GM19438 (cell line): ENCODE results near the gene POLD2.

Experiments used
- ATAC-seq: cut with Tn5 transposase; IDR thresholded peaks from one replicate; pipeline ENCODE4 v1.9.1; 2021; ENCODE audit warnings: low read depth; ENCODE audit not compliant: unreplicated experiment

The POLD2 gene

DNA sequence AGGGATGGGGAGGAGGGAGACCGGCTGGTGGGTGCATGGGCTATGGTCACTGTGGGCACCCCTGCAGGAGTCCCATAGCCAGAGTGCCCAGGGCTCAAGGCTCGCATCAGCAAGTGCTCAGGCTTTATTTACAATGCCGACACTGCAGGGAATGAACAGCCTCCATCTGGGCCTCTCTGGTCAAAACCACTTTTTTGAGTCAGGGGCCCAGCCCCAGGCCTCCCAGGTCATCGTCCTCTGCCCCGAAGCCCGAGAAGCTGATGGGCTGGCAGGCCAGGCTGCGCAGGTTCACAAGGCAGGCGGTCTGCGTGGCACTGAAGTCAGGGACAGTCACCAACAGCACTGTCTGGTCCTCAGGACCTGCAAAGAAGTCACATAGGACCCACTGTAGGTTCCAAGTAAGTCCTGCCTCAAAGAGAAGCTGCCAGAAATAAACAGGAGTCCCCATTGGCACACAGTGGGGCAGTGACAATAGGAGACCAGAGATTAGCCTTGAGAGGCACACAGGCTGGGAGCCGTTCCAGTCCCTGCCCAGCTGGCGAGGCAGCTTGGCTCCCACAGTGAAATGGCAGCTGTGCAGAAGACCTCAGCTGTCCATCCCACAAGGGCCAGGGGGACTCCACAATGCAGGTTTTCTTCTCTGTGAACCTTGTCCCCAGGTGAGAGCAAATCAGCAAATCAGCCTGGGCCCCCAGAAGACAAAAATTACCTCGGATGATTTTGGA, 8.6 kb downstream of the POLD2 start:
- no peak for ATAC-seq

DNA sequence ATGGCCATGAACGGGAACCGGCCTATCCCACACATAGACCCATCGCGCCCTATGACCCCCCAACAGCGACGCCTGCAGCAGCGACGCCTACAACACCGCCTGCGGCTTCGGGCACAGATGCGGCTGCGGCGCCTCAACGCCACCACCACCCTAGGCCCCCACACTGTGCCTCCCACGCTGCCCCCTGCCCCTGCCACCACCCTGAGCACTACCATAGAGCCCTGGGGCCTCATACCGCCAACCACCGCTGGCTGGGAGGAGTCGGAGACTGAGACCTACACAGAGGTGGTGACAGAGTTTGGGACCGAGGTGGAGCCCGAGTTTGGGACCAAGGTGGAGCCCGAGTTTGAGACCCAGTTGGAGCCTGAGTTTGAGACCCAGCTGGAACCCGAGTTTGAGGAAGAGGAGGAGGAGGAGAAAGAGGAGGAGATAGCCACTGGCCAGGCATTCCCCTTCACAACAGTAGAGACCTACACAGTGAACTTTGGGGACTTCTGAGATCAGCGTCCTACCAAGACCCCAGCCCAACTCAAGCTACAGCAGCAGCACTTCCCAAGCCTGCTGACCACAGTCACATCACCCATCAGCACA, 9.5 kb downstream of the POLD2 start:
- ATAC-seq, result no peak

DNA sequence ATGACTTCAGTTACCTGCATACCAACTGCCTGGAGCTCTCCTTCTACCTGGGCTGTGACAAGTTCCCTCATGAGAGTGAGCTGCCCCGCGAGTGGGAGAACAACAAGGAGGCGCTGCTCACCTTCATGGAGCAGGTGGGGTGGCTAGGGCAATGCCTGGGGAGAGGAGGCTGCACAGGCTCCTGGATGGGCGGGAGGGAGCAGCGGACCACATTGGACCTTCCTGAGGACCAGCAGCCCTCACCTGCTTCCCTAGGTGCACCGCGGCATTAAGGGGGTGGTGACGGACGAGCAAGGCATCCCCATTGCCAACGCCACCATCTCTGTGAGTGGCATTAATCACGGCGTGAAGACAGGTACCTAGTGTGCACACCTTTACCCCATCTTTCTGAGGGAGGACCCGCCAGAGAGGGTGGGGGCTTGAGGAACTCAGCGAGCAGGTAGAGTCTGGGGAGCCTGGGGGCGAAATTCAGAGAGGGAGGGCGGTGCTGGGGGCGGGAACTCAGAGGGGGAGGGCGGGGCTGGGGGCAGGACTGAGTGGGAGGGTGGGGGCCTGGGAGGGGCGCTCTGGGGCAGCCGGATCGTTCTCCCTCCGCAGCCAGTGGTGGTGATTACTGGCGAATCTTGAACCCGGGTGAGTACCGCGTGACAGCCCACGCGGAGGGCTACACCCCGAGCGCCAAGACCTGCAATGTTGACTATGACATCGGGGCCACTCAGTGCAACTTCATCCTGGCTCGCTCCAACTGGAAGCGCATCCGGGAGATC, 10.2 kb downstream of the POLD2 start:
- no peak for ATAC-seq

DNA sequence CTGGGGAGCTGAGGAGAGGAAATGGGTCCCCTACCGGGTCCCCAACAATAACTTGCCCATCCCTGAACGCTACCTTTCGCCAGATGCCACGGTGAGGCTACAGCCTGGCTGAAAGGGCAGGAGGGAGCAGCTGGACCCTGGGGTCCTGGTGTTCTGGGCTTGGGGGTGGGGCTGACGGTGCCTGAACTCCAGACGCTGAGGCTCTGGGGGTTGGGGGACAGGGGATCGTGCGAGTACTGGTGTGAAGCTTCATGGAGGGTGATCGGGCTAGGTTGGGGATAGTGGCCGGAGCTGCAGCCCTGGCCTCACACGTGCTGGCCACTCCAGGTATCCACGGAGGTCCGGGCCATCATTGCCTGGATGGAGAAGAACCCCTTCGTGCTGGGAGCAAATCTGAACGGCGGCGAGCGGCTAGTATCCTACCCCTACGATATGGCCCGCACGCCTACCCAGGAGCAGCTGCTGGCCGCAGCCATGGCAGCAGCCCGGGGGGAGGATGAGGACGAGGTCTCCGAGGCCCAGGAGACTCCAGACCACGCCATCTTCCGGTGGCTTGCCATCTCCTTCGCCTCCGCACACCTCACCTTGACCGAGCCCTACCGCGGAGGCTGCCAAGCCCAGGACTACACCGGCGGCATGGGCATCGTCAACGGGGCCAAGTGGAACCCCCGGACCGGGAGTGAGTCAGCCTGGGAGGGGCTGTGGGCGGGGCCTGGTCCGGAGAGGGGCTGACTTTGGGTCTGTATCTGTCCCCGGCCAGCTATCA, 10.9 kb downstream of the POLD2 start:
- ATAC-seq, result no peak

DNA sequence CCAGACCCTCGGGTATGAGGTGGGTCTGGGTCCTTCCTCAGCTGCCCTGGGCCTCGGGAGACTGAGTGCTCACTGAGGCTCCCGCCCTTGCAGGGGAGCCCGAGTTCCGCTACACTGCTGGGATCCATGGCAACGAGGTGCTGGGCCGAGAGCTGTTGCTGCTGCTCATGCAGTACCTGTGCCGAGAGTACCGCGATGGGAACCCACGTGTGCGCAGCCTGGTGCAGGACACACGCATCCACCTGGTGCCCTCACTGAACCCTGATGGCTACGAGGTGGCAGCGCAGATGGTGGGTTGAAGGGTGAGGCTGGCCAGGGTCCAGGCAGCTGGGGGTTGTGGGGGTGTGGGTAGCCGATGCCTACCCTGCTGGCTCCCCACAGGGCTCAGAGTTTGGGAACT, 11.6 kb downstream of the POLD2 start:
- no peak for ATAC-seq

DNA sequence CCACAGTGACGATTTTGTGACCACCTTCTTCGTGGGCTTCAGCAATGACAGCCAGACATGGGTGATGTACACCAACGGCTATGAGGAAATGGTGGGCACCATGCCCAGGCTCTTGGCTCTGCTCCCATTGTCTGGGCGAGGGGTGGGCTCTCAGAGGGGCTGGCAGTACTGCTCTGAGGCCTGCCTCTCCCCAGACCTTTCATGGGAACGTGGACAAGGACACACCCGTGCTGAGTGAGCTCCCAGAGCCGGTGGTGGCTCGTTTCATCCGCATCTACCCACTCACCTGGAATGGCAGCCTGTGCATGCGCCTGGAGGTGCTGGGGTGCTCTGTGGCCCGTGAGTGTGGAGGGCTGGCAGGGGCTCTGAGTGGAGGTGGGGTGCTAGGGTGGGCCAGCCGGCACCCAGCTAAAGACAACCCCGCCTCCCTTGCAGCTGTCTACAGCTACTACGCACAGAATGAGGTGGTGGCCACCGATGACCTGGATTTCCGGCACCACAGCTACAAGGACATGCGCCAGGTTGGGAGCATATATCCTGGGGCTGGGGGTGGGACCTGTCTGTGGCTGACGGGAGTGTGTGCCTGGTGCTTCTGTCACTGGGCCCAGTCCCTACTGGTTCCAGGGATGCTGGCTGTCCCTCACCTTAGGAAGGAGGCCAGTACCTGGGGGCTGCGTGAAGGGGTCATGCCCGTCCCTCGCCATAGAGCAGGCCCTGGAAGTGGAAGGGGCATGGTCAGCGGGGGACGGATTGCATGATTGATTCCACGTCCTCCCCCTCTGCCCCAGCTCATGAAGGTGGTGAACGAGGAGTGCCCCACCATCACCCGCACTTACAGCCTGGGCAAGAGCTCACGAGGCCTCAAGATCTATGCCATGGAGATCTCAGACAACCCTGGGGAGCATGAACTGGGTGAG, 12.4 kb downstream of the POLD2 start:
- no peak for ATAC-seq

DNA sequence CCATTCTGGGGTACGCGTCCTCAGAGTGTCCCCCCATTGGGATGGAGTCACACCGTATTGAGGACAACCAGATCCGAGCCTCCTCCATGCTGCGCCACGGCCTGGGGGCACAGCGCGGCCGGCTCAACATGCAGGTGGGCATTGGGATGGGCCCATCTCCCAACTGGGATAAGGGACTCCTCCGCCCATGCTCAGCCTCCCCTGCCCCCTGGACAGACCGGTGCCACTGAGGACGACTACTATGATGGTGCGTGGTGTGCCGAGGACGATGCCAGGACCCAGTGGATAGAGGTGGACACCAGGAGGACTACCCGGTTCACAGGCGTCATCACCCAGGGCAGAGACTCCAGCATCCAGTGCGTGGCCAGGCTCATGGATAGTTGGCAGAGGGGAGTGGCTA, 13.4 kb downstream of the POLD2 start:
- ATAC-seq, result no peak

DNA sequence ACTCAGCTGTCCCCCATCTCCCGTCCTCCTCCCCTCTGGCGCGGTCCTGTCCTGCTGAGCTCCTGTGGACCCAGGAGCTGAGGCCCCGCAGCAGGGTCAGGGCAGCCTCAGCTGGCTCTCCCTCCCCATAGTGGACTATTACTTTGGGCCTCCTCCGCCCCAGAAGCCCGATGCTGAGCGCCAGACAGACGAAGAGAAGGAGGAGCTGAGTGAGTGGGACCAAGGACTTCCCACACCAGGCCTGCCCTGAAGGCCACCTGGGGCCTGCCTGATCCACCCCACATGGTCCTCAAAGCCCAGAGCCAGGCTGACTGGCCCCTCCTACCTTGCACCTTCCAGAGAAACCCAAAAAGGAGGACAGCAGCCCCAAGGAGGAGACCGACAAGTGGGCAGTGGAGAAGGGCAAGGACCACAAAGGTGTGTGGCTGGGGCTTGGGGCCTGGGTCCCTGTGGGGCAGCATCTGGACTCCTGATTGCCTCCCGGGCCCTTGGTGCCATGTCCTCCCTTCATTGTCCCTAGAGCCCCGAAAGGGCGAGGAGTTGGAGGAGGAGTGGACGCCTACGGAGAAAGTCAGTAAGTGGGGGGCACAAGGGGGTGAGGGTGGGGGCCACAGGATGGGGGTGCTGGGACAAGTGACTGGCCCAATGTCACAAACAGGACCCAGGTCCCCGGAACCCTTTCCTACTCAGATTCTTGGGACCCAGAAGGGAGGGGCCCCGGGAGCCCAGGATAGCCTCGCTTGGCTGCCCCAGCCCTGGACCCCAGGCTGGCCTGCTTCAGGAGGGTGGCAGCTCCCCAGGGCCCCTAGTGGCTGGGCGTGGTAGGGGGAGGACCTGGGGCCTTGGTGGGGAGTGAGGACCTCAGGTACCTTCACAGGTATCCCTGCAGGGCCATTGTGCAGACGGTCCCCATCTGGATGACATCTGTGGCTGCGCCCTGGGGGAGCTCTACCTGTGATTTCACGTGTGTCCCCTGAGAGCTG, 14.3 kb downstream of the POLD2 start:
- no peak for ATAC-seq

DNA sequence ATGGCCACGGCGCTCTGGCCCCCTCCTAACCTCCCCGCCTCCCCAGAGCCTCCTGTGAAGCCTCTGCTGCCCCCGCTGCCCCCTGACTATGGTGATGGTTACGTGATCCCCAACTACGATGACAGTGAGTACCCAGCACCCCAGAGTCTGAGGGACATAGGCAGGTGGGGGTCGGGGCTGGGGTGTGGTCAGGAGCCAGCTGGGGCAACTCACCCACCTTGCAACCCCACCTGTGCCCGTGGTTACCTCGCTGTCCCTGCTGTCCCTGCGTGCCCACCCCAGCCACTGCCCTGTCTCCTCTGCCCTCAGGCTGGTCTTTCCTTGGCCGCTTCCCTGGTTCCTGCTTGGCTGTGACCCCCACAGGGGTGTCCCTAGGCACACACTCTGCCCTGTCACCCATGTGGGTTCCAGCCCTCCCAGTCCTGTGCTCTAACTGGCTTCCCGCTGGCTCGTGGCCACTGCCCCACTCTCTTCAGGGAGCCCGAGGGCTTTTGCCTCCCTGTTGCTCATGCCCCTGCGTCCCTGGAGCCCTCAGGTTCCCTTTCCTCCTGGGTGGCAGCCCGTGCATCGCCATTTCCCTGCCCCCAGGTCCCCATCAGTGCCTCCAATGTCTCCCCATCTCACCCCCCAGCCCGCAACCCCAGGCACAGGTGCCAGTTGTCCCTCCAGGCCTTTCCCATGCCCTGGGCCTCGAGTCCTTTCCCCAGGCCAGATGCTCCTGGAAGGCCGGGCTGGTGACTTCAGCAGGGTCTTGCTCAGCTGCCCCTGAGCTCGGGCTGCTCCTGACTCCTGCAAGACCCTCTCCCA, 15.2 kb downstream of the POLD2 start:
- no peak for ATAC-seq

DNA sequence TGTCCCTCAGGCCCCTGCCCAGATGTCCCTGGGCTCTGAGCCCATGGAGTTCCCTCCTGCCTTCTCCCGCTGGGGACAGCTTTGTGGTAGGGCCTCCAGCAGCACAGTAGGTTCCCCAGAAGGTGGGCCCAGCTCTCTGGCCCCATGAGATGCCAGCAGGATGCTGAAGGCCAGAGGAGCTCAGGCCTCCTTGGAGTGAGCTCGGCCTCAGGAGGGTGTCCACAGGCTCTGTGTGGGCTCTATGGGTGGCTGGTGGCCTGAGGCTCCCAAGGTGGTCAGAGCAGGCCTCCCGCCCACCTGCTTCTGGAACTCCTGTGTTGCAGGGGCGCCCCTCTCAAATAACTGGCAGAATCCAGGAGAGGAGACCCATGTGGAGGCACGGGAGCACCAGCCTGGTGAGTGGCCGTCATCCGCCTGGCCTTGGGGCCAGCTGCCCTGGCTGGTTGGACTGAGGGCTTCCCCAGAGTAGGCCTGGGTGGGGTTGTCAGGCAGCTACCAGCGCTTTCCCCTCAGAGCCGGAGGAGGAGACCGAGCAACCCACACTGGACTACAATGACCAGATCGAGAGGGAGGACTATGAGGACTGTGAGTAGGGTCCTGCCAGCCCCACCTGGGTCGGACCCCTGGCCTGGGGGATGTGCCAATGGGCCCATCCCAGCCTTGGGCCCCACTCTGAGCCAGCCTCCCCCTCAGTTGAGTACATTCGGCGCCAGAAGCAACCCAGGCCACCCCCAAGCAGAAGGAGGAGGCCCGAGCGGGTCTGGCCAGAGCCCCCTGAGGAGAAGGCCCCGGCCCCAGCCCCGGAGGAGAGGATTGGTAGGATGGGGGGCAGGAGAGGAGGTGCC, 16.0 kb downstream of the POLD2 start:
- ATAC-seq, result no peak

DNA sequence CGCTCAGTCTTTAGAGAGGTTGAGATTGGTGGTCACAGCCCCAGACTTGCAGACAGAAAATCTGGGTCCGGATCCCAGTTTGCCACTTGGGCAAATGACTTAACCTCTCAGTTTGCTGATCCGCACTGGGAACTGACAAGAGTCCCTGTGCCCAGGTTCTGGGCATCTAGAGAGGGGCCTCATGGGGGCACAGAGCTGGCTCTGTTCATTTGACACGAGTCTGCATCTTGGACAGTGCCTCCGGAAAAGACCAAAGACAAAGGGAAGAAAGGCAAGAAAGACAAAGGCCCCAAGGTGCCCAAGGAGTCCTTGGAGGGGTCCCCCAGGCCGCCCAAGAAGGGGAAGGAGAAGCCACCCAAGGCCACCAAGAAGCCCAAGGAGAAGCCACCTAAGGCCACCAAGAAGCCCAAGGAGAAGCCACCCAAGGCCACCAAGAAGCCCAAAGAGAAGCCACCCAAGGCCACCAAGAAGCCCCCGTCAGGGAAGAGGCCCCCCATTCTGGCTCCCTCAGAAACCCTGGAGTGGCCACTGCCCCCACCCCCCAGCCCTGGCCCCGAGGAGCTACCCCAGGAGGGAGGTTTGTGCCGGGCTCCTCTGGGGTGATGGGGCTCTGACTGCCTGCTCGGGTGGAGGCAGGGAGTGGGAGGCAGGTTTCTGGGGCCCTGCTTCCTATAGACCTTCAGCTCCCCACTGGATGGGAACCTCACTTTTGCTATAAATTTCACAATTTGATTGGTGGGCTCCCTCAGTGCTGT, 16.9 kb downstream of the POLD2 start:
- no peak for ATAC-seq

DNA sequence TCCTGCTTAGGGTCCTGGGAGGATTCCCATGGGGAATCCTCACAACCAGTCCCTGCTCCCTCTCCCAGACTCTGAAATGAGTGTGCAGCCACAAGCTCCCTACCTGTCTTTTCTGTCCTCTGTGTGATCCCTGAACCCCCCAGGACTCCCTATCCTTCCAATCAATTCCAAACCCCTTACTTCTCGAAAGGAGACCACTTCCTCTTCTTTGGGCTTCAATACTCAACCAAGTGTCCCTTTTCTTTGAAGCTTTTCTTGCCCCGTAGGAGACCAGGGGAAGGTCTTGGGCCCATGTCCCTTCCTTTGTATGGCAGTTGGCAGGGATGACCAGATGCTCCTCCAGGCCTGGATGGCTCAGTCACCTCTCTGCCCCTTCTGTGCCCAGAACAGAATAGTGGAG, 17.5 kb downstream of the POLD2 start:
- ATAC-seq, result no peak

DNA sequence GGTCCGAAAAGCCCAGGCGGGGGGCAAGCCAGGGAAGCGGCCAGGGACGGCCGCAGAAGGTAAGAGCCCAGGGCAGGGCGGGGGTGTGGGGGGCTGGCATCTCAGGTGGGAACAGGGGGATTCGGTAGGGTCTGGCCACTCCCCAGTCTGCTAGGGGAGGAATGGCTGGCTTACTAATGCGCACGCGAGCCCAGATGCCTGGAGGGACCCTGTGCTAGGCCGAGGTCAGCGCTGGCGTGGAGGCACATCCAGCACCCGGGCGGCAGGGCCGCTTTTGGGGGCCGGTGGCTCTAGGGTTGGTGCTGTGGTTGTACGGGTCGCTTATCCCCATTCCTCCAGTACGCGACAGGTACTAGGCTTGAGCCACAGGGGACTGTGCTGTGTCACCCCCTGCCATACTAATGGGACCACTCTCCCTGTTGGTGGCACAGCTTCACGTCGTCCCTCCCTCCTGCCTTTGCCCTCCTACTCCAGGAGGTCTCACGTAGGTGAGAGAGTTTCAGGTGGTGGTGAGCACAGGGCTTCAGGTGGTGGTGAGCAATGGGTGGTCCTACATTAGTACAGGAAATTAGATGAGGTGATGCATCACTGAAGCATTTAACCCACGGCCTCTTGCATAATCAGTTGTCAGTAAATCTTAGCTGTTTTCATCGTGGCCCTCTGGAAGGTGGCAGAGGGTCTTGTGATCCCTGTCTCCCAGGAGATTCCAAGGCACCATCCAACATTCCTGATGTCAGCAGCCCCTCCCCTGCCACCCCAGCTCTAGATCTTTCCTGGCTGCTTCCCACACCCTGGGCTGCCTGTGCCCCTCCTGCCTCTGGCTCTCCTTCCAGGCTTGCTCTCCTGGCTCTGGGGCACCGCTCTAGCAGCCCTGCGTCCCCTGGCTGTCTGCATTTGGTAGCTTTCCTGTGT, 18.2 kb downstream of the POLD2 start:
- ATAC-seq, result no peak

DNA sequence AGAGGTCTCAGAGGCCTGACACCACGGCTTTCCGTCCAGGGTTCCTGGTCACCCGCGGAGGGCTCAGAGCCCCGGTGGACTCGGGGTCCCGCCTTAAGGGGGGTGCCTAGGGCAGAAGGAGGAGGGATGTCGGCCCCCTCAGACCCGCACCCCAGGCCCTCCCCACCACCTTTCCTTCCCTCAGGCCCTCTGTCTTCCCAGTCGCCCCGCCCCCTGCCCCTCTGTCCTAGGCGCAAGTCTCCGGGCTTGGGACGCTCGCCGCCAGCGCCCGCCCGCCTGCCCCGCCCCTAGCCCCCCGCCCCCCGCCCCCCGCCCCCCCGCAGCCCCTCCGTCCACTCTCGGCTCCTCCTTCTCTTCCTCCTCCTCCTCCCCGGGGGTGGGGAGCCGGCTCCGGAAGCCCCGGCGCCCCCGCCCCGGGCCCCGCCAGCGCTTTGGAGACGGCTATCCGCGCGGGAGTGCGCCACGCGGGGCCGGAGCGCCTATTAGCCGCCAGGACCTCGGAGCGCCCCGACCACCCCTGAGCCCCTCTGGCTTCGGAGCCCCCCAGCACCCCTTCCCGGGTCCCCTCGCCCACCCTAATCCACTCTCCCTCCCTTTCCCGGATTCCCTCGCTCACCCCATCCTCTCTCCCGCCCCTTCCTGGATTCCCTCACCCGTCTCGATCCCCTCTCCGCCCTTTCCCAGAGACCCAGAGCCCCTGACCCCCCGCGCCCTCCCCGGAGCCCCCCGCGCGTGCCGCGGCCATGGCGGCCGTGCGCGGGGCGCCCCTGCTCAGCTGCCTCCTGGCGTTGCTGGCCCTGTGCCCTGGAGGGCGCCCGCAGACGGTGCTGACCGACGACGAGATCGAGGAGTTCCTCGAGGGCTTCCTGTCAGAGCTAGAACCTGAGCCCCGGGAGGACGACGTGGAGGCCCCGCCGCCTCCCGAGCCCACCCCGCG, 19.2 kb downstream of the POLD2 start, which contains the start of gene AEBP1:
Gene AEBP1, plus strand, starts transcription at position 423 of the 937 bp plus-strand sequence. Its CDS starts 321 bp downstream, at position 744.
- ATAC-seq, result no peak
